GM18873 (cell line): ENCODE results near the gene PPCDC.

Experiments
- ATAC-seq: cut with Tn5 transposase; IDR thresholded peaks from one replicate; pipeline ENCODE4 v1.9.1; 2021; ENCODE audit warnings: mild to moderate bottlenecking, moderate library complexity, moderate number of reproducible peaks; ENCODE audit not compliant: unreplicated experiment, low FRiP score

PPCDC gene

DNA sequence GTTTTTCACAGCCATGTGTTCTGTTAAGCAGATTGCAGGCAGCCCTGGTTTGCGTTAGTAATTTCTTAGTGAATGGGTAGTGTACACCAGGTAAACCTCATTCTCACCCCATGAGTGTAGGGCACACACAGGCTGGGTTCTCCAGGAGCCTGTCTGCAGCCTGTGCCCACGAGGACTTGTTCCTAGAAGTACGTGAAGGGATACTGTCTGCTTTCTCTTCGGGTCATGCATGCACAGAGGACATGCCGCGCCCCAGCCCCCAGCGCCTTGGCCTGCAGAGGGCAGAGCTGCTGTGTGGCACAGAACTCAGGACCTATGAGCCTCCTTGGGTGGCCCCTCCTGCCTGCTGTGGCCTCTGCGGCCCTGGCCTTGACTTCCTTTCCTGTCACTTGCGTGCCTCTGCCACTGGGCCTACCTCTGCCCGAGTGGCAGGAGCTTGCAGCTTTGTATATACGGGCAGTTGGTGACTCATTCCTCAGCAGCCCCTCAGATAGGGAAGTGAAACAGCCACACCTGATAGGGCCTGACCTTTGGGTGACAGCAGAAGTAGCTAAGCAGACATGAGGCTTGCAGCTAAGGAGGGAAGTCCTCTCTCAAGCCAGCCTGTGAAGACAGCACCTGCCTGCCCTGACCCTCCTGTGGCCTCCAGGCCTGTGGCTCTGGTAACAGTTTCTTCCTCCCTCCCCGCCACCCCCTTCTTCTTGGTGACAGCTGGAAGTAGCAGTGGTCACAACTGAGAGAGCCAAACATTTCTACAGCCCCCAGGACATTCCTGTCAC, 19.5 kb downstream of the PPCDC start:
- peak; percentile 72 for ATAC-seq

DNA sequence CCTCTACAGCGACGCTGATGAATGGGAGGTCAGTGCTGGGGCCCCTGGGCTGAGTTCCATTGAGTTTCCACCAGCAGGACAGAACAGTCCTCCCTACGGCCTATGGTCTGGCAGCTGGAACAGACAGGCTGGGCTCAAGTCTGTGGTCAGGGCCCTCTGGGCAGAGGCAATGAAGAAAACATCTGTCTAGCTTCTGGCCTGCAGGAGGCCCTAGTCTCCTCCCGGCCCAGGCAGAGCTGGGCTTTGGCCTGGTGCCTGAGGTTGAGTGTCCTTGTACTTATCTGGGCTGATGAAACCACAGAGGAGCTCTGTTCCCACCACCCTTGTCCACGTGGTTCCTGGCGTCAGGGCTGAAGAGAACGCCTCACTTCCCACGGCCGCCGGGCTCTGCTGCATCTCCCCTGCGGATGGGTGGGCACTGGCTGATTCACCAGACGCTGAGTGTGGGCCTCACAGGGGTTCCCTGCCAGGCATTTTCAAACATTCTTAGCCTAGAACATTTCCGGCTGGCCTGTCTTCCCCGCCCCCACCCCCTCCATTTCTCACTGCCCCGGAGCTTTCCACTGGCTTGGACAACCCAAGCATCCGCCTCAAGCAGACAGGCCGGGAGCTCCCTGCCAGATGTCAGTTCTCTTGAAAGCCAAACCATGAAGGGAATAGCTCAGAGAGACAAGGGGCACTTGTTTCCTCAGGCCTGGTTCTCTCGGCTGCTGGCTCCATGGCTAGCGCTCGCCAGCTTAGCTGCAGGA, 20.3 kb downstream of the PPCDC start:
- peak; percentile 31 for ATAC-seq

DNA sequence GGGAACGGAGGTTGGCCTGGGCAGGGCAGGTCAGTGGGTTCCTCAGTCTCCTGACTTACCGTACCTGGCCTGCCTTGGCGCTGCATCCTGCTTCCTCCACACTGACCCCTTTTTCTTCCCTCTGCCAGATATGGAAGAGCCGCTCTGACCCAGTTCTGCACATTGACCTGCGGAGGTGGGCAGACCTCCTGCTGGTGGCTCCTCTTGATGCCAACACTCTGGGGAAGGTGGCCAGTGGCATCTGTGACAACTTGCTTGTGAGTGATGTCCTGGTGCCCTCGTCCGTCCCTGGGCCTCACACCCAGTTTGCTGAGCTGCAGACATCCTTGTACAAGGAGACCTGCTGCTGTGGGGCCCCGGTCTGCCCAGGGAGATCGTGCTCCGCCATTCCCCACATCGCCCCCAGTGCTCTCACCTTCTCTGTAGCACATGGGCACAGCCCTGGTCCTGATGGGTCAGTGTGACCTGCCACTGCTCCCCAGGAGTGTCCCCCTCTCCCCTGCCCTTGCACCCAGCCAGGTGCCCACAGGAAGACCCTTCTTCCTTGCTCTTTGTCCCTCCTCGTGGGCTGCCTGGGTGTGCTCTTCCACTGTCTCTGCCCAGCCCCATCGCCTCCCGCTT, 21.0 kb downstream of the PPCDC start:
- no peak for ATAC-seq

DNA sequence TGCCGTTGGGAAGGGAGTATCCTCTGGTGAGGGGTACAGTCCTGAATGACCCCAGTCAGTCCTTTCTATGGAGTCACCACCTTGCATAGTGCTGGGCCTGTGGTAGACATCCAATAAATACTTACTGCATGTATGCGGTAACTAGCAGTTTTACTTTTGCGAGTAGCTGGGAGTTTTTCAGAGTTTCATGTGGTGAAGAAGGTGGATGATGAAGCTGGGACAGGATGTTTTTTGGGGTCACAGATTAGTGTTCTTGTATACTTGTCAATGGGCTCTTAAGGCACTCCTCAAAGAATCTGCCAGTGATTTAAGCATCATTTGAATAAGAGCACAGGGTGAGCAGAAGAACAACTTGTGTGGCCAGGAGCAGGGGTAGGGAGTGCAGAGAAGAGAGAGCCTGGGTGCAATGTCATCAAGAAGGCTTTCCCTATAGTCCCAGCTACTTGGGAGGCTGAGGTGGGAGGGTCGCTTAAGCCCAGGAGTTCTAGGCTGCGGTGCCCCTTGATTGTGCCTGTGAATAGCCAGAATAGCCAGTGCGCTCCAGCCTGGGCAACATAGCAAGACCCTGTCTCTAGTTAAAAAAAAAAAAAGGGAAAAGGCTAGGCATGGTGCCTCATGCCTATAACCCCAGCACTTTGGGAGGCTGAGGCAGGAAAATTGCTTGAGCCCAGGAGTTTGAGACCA, 22.1 kb downstream of the PPCDC start:
- no peak for ATAC-seq

DNA sequence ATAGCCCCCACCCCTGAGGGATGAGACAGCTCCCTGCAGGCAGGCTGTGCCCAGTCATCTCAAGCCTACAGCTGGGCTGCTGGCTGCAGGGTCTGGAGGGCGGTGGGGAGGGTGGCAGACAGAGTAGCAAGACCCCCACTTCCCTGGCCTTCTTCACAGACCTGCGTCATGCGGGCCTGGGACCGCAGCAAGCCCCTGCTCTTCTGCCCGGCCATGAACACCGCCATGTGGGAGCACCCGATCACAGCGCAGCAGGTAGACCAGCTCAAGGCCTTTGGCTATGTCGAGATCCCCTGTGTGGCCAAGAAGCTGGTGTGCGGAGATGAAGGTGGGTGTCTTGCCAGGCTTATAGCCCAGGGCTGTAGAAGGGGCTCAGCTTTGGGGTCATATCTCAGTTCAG, 25.0 kb downstream of the PPCDC start:
- no peak for ATAC-seq

DNA sequence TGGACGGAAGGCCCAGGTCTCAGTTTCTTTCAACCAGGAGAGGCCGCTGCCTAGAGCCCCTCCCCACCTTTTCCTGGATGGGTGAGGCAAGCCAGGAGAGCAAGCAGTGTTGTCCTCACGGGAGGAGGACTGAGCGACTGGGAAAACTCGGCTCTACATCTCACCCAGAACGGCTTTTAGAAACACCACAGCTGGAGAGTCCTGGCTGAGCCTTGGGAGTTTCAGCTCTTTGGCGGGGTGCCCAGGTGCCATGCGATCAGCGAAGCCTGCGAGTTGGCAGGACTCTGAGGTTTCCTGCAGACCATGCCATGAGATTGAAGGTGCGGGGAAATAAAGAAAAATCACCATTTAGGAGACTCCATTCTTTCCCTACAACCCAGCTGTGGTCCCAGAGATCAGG, 26.0 kb downstream of the PPCDC start:
- no peak for ATAC-seq

DNA sequence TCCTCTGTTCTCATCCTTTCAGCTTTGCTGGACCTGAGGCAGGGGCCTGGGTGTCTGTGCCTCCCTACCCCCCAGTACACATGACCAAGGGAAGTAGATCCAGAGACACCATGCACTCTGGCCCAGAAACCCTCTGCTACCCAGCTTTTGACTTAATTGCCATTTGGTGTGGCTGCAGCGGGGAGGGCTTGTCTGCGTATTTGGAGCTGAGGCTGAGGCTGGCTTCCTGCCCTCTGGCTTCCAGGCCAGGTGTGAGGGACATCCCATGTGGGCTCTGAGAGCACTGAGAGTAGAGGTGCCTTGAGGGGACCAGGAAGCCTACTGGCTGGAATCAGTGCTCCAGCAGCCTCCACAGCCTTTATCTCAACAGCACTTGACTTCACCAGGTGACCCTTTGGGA, 26.9 kb downstream of the PPCDC start:
- no peak for ATAC-seq

DNA sequence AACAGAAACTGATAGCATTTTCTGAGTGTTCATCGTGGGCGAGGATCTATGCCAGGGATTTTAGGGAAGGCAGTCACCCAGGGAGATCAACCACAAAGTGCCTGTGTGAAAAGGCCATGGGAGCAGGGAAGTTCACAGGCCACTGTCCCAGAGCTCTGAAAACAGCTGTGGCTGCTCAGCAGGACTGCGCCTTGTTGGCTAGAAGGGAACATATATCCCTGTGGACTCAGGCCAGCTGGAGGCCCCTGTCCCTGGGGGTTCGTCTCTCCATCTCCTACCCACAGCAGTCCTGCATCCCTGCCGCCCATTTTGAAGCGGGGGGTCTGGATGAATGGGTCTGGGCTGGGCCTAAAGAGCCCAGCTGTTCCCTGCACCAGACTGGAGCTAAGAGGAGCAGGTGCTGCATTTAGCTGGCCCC, 27.8 kb downstream of the PPCDC start:
- no peak for ATAC-seq

DNA sequence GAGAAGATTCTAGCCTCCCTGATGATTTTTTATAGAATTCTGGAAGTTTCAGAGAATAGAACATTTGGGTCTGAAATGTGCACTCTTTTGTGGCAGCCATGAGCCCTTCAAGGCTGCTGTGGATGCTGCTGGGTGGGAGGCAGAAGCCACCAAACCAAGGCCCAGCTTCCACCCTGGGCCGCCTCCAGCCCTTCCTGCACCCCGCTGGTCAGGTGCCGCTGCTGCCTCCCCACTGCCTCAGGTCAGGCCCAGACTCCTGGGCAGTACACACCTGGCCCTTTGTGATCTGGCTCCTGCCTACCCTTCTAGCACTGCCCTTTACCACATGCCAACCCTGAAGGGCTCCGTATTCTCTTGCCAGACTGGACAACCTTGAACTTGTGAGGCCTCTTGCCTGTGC, 28.3 kb downstream of the PPCDC start:
- ATAC-seq = no peak

DNA sequence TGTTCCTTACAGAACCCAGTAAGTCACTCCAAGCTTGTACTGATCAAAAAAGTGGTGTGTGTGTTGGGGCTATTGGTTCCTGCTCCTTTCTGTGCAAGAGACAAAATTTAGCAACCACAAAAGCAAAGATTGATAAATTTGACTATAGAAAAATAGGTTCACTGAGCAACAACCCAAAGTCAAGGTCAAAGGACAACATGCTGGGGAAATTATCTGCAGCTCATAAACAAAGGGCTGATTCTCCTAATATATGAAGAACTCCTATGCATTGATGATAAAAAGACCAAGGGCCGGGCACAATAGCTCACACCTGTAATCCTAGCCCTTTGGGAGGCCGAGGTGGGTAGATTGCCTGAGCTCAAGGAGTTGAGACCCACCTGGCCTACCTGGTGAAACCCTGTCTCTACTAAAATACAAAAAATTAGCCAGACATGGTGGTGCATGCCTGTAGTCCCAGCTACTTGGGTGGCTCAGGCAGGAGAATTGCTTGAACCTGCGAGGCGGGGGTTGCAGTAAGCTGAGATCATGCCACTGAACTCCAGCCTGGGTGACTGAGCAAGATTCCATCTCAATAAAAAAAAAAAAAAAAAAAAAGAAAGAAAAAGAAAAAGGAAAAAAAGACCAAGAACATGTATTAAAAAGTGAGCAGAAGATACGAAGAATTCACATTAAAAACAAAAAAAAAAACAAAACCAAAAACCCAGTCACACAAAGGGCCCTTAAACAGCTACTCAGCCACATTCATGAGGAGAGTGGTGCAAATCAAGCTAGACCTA, 29.8 kb downstream of the PPCDC start:
- no peak for ATAC-seq

DNA sequence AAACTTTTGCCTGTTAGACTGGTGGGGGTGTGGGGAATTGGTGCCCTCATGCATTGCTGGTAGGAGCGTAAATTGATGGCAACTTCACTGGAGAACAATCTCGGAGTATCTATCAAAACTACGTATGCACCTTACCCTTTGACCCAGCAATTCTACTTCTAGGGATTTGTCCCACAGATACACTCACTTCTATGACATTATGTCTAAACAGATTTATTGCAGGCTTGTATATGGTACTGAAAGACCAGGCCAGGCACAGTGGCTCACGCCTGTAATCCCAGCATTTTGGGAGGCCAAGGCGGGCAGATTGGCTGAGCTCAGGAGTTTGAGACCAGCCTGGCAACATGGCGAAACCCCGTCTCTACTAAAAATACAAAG, 30.3 kb downstream of the PPCDC start:
- no peak for ATAC-seq

DNA sequence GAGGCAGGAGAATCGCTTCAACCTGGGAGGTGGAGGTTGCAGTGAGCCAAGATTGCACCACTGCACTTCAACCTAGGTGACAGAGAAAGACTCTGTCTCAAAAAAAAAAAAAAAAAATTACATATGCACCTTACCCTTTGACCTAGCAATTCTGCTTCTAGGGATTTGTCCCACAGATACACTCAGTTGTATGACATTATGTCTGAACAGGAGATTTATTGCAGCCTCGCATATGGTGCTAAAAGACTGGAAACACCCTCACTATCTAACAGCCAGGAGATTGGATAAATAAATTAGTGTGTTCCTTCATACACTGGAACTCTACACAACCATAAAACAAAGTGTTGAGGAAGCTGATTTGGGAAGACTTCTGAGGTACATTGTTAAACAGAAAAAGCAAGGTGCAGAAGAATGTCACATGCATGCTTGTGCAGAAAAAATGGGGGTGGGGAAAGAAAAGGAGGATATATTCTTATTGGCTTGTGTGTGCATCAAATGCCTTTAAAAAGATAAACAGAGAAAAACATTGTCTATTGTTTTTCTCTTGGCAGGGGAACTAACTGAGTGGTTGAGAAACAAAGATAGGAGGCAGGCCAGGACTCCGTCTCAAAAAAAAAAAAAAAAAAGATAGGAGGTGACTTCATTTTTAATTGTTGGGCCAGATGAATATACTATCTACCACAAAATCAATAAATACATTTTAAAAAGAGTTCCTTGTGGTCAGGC, 30.9 kb downstream of the PPCDC start:
- no peak for ATAC-seq

DNA sequence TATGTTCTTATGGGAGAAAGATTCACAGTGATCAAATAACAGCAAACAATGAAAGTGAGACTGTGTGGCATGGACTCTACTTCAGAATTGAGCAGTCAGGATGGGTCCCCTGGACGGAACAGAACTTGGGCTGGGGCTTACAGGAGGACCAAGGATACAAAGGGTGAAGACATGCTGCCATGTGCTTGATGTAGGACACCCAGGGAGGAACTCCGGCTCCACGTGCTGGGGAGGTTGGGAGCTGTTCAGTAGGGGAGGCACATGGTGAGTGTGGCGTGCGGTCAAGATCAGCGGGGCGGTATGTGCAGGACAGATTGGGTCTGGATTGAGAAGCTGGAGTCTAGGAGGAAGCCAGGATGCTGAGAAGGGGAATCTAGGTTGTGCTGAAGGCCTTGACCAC, 32.6 kb downstream of the PPCDC start:
- ATAC-seq = no peak

DNA sequence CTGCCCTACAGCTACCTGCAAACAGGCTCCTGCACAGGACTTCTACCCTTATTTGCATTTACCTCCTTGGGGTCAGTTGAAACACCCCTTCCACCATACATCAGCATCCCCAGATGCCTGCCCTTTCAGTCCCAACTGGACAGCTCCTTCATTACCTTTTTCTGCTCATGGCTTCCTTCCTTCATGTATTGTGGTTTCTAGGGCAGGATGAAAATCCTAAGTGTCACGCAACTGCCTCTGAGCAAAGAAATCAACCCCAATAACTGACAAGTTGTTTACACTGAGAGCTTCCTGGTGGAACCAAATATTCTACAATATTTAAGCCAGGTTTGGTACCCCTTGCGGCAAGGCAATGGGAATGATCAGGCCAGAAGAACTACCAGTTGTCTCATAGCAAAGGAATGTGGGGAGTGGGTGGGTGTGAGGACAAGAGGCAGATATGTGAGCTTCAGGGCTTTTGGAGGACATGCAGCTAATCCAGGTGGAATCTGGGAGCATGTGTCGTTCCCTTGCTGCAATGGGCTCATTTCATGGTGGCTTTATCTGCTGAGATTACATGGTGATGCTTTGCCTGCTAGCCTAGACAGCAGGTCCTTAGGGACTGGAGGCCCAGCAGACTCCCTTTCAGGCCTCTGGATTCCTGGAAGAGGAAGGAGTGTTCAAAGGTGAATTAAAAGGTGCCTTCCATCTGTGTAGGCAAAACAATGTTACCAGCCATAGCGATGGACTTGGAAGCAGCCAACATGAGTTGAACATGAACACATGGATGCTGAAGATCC, 34.9 kb downstream of the PPCDC start:
- ATAC-seq = no peak

DNA sequence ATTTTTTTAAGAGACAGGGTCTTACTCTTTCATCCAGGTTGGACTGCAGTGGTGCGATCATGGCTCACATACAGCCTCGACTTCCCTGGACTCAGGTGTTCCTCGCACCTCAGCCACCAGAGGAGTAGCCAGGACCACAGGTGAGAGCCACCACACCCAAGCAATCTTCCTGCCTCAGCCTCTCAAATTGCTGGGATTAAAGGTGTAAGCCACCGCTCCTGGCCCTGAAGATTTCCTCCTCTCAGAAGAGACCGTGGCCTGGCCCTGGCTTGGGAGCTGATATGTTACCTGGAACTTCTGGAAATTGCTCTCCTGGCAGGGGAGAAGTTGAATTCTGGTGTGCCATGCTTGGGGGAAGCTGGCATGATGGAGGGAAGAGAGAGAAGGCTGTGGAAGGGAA, 36.2 kb downstream of the PPCDC start:
- ATAC-seq = no peak

DNA sequence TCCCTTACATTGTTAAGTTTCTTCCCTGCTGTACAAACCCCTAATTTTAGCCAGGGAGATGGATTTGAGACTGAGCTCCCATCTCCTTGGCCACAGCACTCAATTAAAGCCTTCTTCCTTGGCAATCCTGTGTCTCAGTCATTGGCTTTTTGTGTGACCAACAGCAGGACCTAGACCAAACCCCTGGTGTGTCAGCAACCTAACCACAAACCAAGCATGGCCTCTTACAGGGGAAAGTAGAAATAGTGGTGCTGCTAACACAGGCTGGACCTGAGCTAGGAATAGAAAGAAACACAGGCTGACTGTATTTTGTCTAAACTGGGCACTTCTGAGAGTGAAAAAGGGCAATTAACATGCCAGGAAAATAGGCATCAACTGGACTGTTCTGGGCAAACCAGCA, 37.9 kb downstream of the PPCDC start:
- no peak for ATAC-seq

DNA sequence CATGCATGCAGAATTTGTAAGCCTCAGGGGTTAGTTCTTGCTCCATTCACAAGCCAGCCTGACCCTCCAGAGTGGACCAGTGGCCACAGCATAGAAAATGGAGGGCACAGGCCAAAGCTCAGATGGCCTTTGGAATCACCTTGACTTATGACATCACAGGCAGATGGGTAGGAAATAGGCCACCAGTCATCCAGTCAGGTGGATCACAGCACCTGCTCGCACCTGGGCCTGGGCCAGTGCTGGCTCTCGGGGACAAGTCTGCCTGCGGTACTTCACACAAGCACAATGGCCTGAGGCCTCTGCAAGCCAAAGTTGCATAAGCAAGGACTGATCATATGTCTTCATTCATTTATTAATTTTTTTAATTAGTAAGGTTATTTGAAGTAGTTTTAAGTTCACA, 39.3 kb downstream of the PPCDC start:
- no peak for ATAC-seq

DNA sequence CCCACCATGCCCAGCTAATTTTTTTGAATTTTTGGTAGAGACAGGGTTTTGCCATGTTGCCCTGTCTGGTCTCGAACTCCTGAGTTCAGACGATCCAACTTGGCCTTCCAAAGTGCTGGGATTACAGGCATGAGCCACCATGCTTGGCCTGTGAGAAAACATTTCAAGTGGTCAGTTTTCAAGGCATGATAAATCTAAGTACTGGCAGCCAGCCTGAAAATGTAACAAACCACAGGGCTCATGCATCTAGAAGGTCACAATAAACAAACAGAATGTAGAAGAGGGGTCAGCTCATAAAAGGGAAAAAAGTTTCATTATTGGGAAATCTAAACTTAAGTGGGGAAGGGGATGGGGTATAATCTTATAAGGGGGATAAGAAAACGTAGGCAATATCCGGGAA, 39.9 kb downstream of the PPCDC start:
- ATAC-seq = no peak

DNA sequence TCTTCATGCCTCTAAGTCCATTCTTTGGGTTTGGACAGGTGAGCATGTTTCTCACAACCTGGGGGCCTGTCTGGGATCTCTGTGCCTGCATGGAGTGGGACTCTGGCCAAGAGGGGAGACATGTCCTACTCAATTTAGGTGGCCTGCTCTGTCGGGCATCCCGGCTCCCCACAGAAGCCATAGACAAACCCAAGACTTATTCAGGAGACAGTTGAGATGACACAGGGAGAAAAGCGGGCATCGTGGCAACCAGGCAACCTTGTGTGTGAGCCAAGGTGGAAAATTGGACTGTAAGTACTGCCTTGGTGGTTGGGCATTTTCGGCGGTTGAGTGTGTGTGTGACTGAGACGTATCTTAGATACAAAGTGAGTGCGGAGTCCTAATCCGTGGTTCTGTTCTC, 40.5 kb downstream of the PPCDC start:
- ATAC-seq = no peak
